Measurements from ENCODE around the gene C9orf85. TPM values are rescaled to one million over a fixed set of nuclear protein-coding genes. Genes with fewer than 3 reads are reported as not detected.

C9orf85 gene
- total and polyA plus RNA-seq, 2 donors (not counting 1 experiment from before 2014, with no cell fraction given): 4.3 to 9.6 TPM

DNA sequence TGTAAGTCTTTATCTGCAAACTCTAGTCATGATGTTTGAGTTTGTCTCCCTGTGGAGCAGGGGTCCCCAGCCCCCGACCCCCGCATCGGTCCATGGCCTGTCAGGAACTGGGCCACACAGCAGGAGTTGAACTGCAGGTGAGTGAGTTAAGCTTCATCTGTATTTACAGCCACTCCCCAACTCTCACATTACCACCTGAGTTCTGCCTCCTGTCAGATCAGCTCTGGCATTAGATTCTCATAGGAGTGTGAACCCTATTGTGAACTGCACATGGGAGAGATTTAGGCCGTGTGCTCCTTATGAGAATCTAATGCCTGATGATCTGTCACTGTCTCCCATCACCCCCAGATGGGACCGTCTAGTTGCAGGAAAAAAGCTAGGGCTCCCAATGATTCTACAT lies 7.0 kb downstream of the C9orf85 start:
- Histone ChIP-seq H3K4me2 (replicated peaks; ENCODE audit: low read depth, low read length, poor library complexity, severe bottlenecking) (no peak overlapping the region), H3K36me3 (replicated peaks in 1 of 2; ENCODE audit: control extremely low read depth in 1 of 2, control insufficient read depth in 1 of 2, extremely low read depth in 1 of 2, insufficient read depth in 2 of 2, low read length in 1 of 2) (peaks cover 5 to 8% of the 10 kb centered on the region in 2 experiments), H3K27ac (ENCODE audit: low read length in 2 of 2) (no peak overlapping the region), H3K9me3 (ENCODE audit: control extremely low read depth in 1 of 3, control insufficient read depth in 2 of 3, insufficient read depth in 1 of 3, low read length in 2 of 3) (no peaks in the 10 kb centered on the region), H3K4me3 (ENCODE audit: control extremely low read depth in 1 of 5, extremely low read depth in 1 of 5, insufficient read depth in 1 of 5, low read depth in 2 of 5, low read length in 4 of 5) (no peak overlapping the region), H3K9ac (ENCODE audit: low read length) (no peak overlapping the region), H2AFZ (ENCODE audit: insufficient read depth, low read depth, low read length, poor library complexity, severe bottlenecking) (no peak overlapping the region), H3K27me3 (replicated peaks in 1 of 4; ENCODE audit: control extremely low read depth in 1 of 4, control insufficient read depth in 3 of 4, insufficient read depth in 4 of 4, low read length in 3 of 4) (no peaks in the 10 kb centered on the region), H4K20me1 (ENCODE audit: control insufficient read depth, insufficient read depth, low read length, poor library complexity, severe bottlenecking) (peaks cover 12% of the 10 kb centered on the region), H3K79me2 (ENCODE audit: control insufficient read depth, insufficient read depth, low read length) (peaks cover 93% of the 10 kb centered on the region), H3K4me1 (ENCODE audit: control insufficient read depth in 2 of 2, insufficient read depth in 2 of 2, low read length in 2 of 2) (no peaks in the 10 kb centered on the region)
- Mint-ChIP-seq H3K9me3 (ENCODE audit: insufficient read depth) (no peaks in the 10 kb centered on the region), H3K27me3 (no peaks in the 10 kb centered on the region), H3K4me1 (peaks cover 24% of the 10 kb centered on the region), H3K4me3 (no peak overlapping the region), H3K27ac (no peak overlapping the region)
- POLR2A ChIA-PET: no interaction called here
- no peak for TF ChIP-seq CTCF (IDR thresholded peaks at IDR 0.05)
- TF ChIP-seq EZH2 (IDR thresholded peaks at IDR 0.05; ENCODE audit: borderline replicate concordance, insufficient read depth, low read depth, low read length, poor library complexity, severe bottlenecking): no peak
- ATAC-seq (ENCODE audit: low read depth) (no peak), DNase-seq (no peak)
- 100% methylated on average over 3 of the region's 5 CpGs for WGBS (ENCODE audit: insufficient coverage)
- CTCF ChIA-PET: no interaction called here
- intact Hi-C loops (cut with micrococcal nuclease): no loop called here

DNA sequence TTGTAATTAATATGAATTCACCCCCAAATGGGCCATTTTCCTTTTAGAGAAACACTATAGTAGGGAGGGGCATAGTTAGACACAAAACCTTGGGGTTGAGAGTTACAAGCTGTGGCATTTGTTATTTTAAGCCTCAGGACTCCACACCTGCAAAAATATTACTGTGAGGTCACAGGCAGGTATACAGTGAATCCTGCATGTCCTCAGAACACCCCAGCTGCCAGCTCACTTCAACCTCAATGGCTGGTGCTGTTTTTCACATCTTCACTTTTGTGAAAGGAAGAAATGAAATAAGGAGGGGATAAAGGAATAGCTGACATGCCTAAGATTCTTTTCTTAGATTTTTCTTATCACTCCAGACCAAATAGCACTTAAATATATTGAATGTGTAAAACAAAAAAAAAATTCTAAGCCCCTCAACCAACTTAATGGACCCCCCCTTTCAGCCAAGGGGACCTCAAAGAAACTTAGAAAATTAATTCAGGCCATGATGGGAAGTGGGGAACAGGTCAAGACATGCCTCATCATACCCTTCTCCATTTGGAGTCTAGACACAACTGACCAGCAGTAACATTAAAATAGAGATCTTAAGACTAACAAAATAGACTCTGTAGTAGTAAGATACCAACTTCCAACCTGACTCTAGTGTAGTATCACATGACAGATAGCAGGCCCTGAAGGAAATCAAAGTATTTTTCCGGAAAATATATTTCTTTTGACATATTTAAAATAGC lies 9.2 kb downstream of the C9orf85 start:
- no CpG with 5 or more reads among the region's 1 CpG for WGBS (ENCODE audit: insufficient coverage)
- intact Hi-C loops (cut with micrococcal nuclease): no loop called here
- peaks cover 92% of the 10 kb centered on the region for H3K79me2 ChIP-seq (ENCODE audit: control insufficient read depth, insufficient read depth, low read length)
- H3K4me1 ChIP-seq (ENCODE audit: control insufficient read depth in 2 of 2, insufficient read depth in 2 of 2, low read length in 2 of 2): no peaks in the 10 kb centered on the region
- H3K9me3 ChIP-seq (ENCODE audit: control extremely low read depth in 1 of 3, control insufficient read depth in 2 of 3, insufficient read depth in 1 of 3, low read length in 2 of 3): no peaks in the 10 kb centered on the region
- H3K4me3 Mint-ChIP-seq: no peak overlapping the region
- CTCF ChIA-PET: no interaction called here
- no peak overlapping the region for H2AFZ ChIP-seq (ENCODE audit: insufficient read depth, low read depth, low read length, poor library complexity, severe bottlenecking)
- no peak for ATAC-seq (ENCODE audit: low read depth)
- peaks cover 13% of the 10 kb centered on the region for H3K4me1 Mint-ChIP-seq
- no peak overlapping the region for H3K4me2 ChIP-seq (replicated peaks; ENCODE audit: low read depth, low read length, poor library complexity, severe bottlenecking)
- H4K20me1 ChIP-seq (ENCODE audit: control insufficient read depth, insufficient read depth, low read length, poor library complexity, severe bottlenecking): peaks cover 10% of the 10 kb centered on the region
- no peak for DNase-seq
- H3K36me3 ChIP-seq (replicated peaks in 1 of 2; ENCODE audit: control extremely low read depth in 1 of 2, control insufficient read depth in 1 of 2, extremely low read depth in 1 of 2, insufficient read depth in 2 of 2, low read length in 1 of 2): peaks cover 5 to 8% of the 10 kb centered on the region in 2 experiments
- H3K27me3 Mint-ChIP-seq: no peaks in the 10 kb centered on the region
- POLR2A ChIA-PET: no interaction called here
- H3K9me3 Mint-ChIP-seq (ENCODE audit: insufficient read depth): no peaks in the 10 kb centered on the region
- no peak overlapping the region for H3K27ac ChIP-seq (ENCODE audit: low read length in 2 of 2)
- no peak overlapping the region for H3K4me3 ChIP-seq (ENCODE audit: control extremely low read depth in 1 of 5, extremely low read depth in 1 of 5, insufficient read depth in 1 of 5, low read depth in 2 of 5, low read length in 4 of 5)
- no peaks in the 10 kb centered on the region for H3K27me3 ChIP-seq (replicated peaks in 1 of 4; ENCODE audit: control extremely low read depth in 1 of 4, control insufficient read depth in 3 of 4, insufficient read depth in 4 of 4, low read length in 3 of 4)
- H3K27ac Mint-ChIP-seq: no peak overlapping the region
- TF ChIP-seq EZH2 (IDR thresholded peaks at IDR 0.05; ENCODE audit: borderline replicate concordance, insufficient read depth, low read depth, low read length, poor library complexity, severe bottlenecking) (no peak), CTCF (IDR thresholded peaks at IDR 0.05) (no peak)
- no peak overlapping the region for H3K9ac ChIP-seq (ENCODE audit: low read length)
